HG03521 (cell line): ENCODE measurements around the gene AGO3.

ENCODE experiments used
- ATAC-seq: cut with Tn5 transposase; IDR thresholded peaks from one replicate; pipeline ENCODE4 v1.9.1; 2021; ENCODE audit warnings: mild to moderate bottlenecking, moderate library complexity; ENCODE audit not compliant: unreplicated experiment

AGO3 gene

DNA sequence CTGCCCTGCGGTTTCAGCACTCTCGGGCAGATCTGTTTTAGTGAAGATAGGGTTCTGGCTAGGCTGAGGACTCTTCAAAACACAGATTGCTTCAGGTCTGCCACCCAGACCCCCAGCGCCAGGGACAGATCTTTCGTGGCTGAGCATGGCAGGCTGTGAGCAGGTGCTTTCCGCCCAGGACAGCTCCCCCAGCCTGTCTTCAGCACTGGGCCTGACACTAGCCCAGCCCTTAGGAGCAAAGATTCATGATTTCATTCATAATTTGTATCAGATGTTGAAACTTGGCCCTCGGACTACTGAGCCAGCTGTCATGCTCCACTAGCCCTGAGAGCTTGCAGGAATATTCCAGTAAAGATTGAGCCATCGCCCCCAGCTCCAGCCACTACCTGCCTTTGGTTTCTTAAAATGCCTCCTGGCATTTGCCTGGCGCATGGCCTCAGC, 163.7 kb downstream of the AGO3 start:
- no peak for ATAC-seq

DNA sequence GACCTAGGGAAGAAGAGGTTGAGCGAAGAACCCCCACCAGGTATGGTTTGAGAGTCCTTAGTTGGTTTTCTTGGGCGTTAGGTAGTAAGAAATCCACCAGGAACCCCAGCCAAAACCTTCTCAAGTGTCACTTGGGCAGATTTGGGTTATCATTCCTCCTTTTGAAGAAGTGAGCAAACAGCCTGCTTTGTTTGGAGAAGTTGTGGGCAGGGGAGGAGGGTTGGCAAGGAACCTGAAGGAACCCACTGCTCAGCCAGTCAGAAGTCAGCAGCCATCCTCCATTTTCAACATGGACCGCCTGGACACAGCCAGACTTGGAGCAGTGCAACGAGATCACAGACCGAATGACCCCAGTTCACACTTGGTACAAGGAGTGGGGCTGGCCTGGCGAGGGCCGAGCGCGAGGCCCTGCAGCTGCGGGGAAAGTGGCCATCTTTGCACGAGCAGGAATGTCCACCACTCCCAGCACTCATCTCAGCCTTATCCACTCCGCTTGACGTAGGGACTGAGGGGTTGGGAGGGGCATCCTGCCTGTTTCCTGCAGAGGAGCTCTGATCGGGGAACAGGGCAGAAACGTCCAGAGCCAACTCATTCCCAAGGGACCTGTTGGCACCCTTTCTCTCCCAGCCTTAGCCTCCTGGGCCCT, 165.0 kb downstream of the AGO3 start:
- ATAC-seq: no peak

- ATAC-seq: no peak
Measured at GRCh38 chr1:36096500-36097432, 165.9 kb downstream of the AGO3 start.

- ATAC-seq: no peak
Measured at GRCh38 chr1:36097693-36098585, 167.0 kb downstream of the AGO3 start.

- no peak for ATAC-seq
Measured at GRCh38 chr1:36098650-36099365, 167.9 kb downstream of the AGO3 start.

GRCh38 chr1:36099681-36100341, 168.9 kb downstream of the AGO3 start:
- no peak for ATAC-seq

DNA sequence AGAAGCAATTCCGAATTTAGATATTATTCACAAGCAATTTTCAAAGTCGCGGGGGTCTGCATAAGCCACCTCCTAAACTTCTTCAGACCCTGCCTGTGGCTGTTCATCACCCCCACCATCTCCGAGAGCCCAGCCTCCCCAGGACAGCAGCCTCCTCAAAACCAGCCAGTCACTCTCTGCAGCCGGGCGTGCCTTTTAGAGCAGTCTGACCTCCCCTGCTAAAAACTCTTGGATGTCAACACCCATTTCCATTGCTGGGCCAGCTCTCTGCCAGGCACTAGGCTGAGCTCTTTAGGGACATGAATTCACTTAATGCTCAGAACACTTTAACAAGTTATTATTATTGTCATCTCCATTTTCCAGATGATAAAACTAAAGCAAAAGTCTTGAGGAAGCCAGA, 169.5 kb downstream of the AGO3 start:
- no peak for ATAC-seq

GRCh38 chr1:36101546-36101945, 170.6 kb downstream of the AGO3 start:
- no peak for ATAC-seq

- no peak for ATAC-seq
Measured at GRCh38 chr1:36106269-36106668, 175.4 kb downstream of the AGO3 start.

- ATAC-seq: no peak
Measured at GRCh38 chr1:36107394-36107793, 176.5 kb downstream of the AGO3 start.

GRCh38 chr1:36108314-36108713, 177.4 kb downstream of the AGO3 start:
- no peak for ATAC-seq

GRCh38 chr1:36109041-36109679, 178.3 kb downstream of the AGO3 start:
- ATAC-seq: no peak

DNA sequence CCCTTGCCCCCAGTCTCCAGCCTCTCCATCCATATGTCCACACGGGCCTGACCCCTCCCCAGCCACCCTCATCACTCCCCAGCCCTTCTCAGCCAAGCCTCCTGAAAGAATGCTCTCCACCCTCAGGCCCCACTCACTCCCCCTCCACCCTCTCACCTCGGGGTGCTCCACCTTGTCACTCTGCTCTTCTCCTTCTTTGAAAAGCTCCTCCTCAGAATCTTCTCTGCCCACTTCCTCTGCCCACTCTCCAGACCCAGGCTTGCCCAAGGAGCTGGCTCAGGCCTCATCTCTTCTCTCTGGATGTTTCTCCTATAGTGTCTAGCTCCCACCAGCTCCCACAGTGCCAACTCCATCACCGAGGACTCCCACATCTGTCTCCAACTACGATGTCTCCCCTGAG, 180.2 kb downstream of the AGO3 start:
- ATAC-seq: no peak

DNA sequence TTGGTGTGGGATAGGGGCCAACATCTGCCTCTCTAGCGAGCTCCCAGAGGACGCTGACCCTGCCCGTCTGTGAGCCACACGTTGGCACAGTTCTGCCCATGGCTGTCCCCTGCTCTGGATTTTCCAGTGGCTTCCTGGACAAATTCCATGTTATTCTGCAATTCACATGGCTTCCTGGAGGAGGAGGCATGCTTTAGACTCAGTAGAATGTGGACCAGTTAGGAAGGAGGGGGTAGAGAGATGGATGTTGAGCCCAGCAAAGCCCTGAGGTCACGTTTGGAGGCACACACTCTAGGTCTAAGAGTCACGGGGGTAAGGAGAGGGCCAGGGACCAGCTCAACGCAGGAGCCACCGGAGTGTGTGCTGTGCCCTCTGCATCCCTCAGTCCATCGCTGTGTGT, 181.9 kb downstream of the AGO3 start:
- no peak for ATAC-seq

DNA sequence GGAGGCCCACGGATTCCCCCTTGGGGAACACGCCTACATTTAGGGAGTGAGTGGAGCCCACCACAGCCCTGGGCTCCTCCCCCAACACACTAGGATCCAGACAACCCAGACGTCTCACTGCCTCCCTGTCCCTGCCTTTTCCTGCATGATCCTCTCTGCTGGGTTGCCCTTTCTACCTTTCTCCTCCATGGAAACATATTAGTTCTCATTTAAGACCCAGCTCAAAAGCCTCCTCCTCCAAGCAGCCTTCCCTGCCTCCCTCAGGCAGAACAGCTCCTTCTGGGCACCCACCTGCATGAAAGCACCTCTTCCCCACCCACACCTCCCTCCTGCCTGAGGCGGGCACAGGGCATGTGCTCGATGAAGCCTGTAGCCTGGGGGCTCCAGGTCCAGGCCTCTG, 183.5 kb downstream of the AGO3 start:
- ATAC-seq: no peak

DNA sequence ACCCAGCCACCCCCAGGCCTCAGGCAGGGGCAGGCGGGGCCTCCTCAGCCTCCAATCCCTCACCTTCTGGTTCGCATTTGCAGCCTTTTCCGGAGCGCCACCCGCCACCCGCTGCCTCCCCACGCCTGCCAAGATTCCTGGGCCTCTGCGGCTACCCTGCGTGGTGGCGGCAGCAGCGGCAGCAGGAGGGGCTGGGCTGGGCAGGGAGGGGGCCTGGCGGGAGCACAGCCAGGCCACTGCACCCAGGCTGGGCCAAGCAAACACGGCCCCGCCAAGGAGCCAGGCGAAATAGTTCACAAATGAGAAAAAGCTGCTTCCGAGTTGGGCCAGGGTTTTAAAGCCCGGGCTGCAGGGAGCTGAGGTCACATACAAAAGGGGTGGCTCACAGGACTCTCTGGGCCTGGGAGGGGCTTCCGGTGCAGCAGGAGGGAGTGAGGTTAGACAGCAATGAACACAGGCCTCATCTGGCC, 184.3 kb downstream of the AGO3 start:
- no peak for ATAC-seq

GRCh38 chr1:36115931-36116330, 185.0 kb downstream of the AGO3 start:
- no peak for ATAC-seq

DNA sequence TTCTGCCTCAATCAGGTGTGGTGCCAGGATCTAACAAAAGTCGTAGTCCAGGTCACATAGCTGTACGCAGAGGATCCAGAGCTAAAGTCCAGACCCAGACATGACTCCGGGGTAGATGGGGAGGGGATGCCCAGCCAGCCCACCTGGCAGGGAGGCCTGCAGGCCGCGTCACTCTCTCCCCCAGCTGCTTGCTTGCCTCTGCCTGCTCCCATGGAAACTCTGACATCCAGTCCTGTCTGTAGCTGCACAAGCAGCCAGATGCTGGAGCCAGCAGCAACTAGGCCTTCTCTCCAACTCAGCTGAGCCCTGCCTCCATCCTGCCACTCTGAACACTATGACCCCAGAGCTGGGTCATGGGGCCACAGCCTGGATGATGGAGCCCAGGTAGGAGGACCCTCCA, 186.0 kb downstream of the AGO3 start:
- no peak for ATAC-seq

DNA sequence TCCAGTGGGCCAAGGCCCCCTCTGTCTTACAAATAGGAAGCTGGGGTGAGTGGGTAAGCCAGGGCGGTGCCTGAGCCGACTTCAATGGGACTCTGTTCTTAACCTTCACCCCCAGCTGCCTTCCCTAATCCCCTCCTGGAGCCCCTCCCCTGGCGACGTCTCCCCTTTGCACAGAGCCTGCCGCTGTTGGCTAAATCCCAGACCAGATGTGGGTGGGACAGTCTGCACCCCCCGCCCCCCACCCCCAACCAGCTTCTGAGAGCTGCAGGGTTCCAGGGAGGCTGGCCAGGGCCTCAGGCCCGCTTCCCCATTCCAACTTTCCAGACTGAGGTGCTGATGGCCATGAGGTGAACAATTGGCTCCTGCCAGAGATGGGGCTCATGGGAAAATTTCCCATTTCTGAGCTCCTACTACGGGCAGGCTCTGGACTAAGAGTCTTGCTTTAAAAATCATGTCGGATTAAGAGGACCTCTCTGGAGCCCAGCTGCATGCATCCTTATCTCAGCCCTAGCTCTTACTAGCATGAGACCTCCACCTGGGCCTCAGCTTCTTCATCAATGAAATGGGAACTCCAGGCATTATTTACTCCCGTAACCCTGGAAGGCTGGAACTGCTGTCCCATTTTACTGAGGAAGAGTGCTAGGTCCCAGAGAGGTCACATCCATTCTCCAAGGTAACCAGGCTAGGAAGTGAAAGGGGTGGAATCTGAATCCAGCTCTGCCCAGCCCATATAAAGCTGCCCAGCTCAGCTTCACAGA, 187.7 kb downstream of the AGO3 start:
- no peak for ATAC-seq
